A673 (cell line): ENCODE data around the gene TLE4. TPM values are rescaled to one million over a fixed set of nuclear protein-coding genes. Genes with fewer than 3 reads are reported as not detected.

Experiments used
- BruUV-seq: library from RNA; stranded (reverse); fragments of 400-500 nt; replicated peaks from 2 replicates; lab custom pipeline; 2021; lab: Mats Ljungman, UMichigan
- CTCF ChIA-PET: fragments of 300-600 bp; sonication (Branson Sonifier 250); formaldehyde crosslinking; loops from one replicate; lab custom pipeline; 2022; ENCODE audit warnings: antibody characterized with exemption; lab: Charles Lee
- POLR2A ChIA-PET: fragments of 300-600 bp; sonication (Branson Sonifier 250); formaldehyde crosslinking; loops from one replicate; lab custom pipeline; 2022; ENCODE audit warnings: antibody characterized with exemption; ENCODE audit not compliant: low non-redundant PET; lab: Charles Lee
- DNase-seq: peaks from one replicate; pipeline ENCODE4 v3.0.0-alpha.2; 2015; ENCODE audit warnings: low spot score
- H3K27ac ChIP-seq: fragments of 200-600 bp; sonication (generic); 2 replicates; pipeline ENCODE4 v1.5.1; 2016; ENCODE audit warnings: mixed run types, low read depth, mild to moderate bottlenecking, mixed read lengths, antibody characterized with exemption, low read length; ENCODE audit not compliant: poor library complexity, severe bottlenecking
- H3K27me3 ChIP-seq: fragments of 200-600 bp; sonication (generic); replicated peaks from 2 replicates; pipeline ENCODE4 v1.6.1; 2017; ENCODE audit warnings: mixed run types, low read depth, mild to moderate bottlenecking, mixed read lengths, antibody characterized with exemption, low read length; ENCODE audit not compliant: insufficient read depth, poor library complexity
- H3K36me3 ChIP-seq: fragments of 200-600 bp; sonication (generic); 2 replicates; pipeline ENCODE4 v1.6.1; 2016; ENCODE audit warnings: mixed run types, mild to moderate bottlenecking, mixed read lengths, antibody characterized with exemption, low read length; ENCODE audit not compliant: insufficient read depth, poor library complexity, severe bottlenecking
- H3K4me1 ChIP-seq: fragments of 200-600 bp; sonication (generic); 2 replicates; pipeline ENCODE4 v1.6.1; 2017; ENCODE audit warnings: mixed run types, mild to moderate bottlenecking, mixed read lengths, antibody characterized with exemption, low read length; ENCODE audit not compliant: insufficient read depth, poor library complexity, severe bottlenecking
- H3K4me3 ChIP-seq: fragments of 200-600 bp; sonication (generic); 2 replicates; pipeline ENCODE4 v1.5.1; 2016; ENCODE audit warnings: low read depth, mixed run types, mild to moderate bottlenecking, mixed read lengths, low read length; ENCODE audit not compliant: poor library complexity, severe bottlenecking
- H3K9me3 ChIP-seq: fragments of 200-600 bp; sonication (generic); 2 replicates; pipeline ENCODE4 v1.6.1; 2016; ENCODE audit warnings: mixed run types, low read depth, mild to moderate bottlenecking, mixed read lengths, antibody characterized with exemption, low read length; ENCODE audit not compliant: poor library complexity, severe bottlenecking
- EZH2 ChIP-seq: fragments of 200-600 bp; sonication (generic); IDR thresholded peaks from 2 replicates; pipeline ENCODE4 v1.6.1; 2017; ENCODE audit warnings: borderline replicate concordance, low read depth, mild to moderate bottlenecking, mixed read lengths, antibody characterized with exemption, low read length; ENCODE audit not compliant: poor library complexity, severe bottlenecking
- intact Hi-C: fragments of 100-400 bp; cut with micrococcal nuclease; formaldehyde crosslinking; loops from one replicate; pipeline ENCODE4 v1.10.0; 2022; ENCODE audit not compliant: unreplicated experiment
- total RNA-seq: library from RNA; stranded (reverse); gene quantifications from 2 replicates; pipeline ENCODE4 v1.2.3, GENCODE V29; 2021
- TF ChIP-seq, protein P1 (sequence below): fragments of 300-800, 200-600 bp; sonication (generic); conservative IDR thresholded peaks from 2 replicates; pipeline ENCODE4 v1.5.1; 2017; ENCODE audit warnings: low read depth, mild to moderate bottlenecking, antibody characterized with exemption, low read length, moderate library complexity, mixed read lengths

The TLE4 gene
- total RNA-seq, 1 experiment from 2014 or later: 21.3 TPM

DNA sequence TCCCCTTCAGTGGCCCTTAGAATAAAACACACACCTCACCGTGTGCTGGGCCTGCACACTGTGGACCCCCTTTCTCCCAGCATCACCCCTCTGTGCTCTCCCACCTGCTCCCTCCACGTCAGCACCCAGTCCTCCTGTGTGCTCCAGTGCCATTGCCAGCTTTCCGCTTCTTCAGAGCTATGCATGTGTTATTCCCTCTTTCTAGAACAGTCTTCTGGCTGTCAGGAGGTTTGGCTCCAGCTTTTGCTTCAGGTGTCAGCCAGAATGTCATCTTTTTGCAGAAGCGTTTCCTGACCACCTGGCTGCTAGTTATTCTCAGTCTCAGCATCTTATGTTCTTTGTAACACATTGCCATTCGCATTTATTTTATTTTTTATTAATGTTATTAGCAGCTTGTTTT is 119.7 kb downstream of the TLE4 start:
- no peak for DNase-seq
- TF ChIP-seq, protein P1, sequence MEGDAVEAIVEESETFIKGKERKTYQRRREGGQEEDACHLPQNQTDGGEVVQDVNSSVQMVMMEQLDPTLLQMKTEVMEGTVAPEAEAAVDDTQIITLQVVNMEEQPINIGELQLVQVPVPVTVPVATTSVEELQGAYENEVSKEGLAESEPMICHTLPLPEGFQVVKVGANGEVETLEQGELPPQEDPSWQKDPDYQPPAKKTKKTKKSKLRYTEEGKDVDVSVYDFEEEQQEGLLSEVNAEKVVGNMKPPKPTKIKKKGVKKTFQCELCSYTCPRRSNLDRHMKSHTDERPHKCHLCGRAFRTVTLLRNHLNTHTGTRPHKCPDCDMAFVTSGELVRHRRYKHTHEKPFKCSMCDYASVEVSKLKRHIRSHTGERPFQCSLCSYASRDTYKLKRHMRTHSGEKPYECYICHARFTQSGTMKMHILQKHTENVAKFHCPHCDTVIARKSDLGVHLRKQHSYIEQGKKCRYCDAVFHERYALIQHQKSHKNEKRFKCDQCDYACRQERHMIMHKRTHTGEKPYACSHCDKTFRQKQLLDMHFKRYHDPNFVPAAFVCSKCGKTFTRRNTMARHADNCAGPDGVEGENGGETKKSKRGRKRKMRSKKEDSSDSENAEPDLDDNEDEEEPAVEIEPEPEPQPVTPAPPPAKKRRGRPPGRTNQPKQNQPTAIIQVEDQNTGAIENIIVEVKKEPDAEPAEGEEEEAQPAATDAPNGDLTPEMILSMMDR: no peak
- TF ChIP-seq EZH2: no peak
- Histone ChIP-seq H3K9me3 (no peaks in the 10 kb centered on the region), H3K27me3 (no peaks in the 10 kb centered on the region), H3K27ac (no peak overlapping the region), H3K4me1 (no peaks in the 10 kb centered on the region), H3K36me3 (no peaks in the 10 kb centered on the region), H3K4me3 (no peak overlapping the region)
- ChIA-PET CTCF (no interaction called here), POLR2A (no interaction called here)
- intact Hi-C loops: no loop called here
- BruUV-seq: no TSS peak

DNA sequence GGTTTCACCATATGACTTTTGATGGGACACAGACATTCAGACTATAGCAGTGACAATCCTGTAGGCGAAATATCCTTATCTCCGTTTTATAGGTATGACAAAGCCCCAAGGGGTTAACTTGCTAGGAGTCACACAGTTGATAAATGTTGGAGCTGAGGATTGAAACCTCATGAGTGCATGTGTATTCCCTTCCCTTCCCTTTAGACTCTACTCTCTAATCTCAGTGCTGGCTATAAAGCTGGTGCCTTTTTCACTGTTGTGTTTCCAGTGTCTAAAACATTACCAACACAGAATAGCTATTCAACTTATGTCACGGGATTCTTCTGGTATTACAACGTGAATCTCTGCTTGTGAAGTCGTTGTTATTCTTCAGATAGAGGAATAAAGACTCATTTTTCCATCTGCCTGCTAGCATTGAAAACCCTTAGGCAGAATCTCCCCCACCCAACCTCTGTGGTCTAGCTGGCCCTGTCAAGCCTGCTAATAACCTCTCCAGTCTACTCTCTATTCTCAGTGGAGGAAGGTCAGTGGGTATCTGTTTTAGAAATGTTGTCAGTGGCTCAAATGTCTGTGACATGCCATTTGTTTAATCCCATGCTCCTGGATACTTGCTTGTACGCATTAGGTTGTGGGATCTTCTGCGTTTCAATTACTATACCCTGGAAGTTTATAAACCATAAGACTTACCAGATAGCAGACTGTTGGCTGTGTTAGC is 121.2 kb downstream of the TLE4 start:
- DNase-seq: no peak
- ChIA-PET CTCF (no interaction called here), POLR2A (no interaction called here)
- no peaks in the 10 kb centered on the region for H3K36me3 ChIP-seq
- no peak for TF ChIP-seq EZH2
- TF ChIP-seq, protein P1: no peak
- BruUV-seq: no TSS peak
- intact Hi-C loops: no loop called here
- H3K4me3 ChIP-seq: no peak overlapping the region
- no peaks in the 10 kb centered on the region for H3K4me1 ChIP-seq
- no peak overlapping the region for H3K27ac ChIP-seq
- no peaks in the 10 kb centered on the region for H3K27me3 ChIP-seq
- H3K9me3 ChIP-seq: no peaks in the 10 kb centered on the region

DNA sequence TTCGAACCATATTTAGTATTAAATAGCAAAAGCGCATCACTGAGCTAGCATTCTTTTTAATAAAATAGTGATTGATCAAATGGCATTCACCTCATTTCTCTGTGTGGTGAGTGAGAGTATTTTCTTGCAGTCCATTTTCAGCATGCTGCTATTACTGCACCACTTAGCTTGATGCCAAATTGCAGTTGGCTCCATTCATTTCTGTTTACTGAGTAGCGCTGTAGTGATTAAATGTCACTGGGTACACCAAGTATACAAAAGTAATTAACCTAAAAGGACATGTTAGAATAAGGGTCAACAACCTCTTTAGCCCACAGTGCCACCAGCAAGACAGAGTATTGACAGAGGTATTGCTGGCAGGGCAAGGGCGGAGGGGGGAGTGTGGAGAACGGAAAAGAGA is 122.0 kb downstream of the TLE4 start:
- no peaks in the 10 kb centered on the region for H3K36me3 ChIP-seq
- TF ChIP-seq, protein P1: no peak
- no peak for TF ChIP-seq EZH2
- no peaks in the 10 kb centered on the region for H3K4me1 ChIP-seq
- ChIA-PET POLR2A (no interaction called here), CTCF (no interaction called here)
- H3K4me3 ChIP-seq: no peak overlapping the region
- no peaks in the 10 kb centered on the region for H3K27me3 ChIP-seq
- H3K9me3 ChIP-seq: no peaks in the 10 kb centered on the region
- intact Hi-C loops: no loop called here
- DNase-seq: no peak
- no TSS peak for BruUV-seq
- H3K27ac ChIP-seq: no peak overlapping the region
